ENCODE measurements around the gene SPIRE2.
"Not testable (repeated sequence)": the region's sequence is repeated elsewhere in the genome, so short reads cannot be mapped to it uniquely, and the experiment has no call there.

GRCh38 chr16:89914642-89915285 is 86.5 kb downstream of the SPIRE2 start:
- TF ChIP-seq CTCF, POLR2A, POLR2AphosphoS5 (IDR thresholded peaks at IDR 0.05): not testable (repeated sequence)

Data from sigmoid colon (tissue), 4 donors.